Liver (tissue), 9 donors: ENCODE measurements around the gene GRK2. TPM values are rescaled to one million over a fixed set of nuclear protein-coding genes. Genes with fewer than 3 reads are reported as not detected.

Experiments used
- DNase-seq: peaks from one replicate; pipeline ENCODE4 v3.0.0-alpha.2; 2017; ENCODE audit warnings: low spot score
- H3K27ac ChIP-seq, 2 donors: one replicate each; pipeline ENCODE4 v1.7.0; 2013; ENCODE audit warnings: inconsistent platforms in 2 of 2, low read length in 2 of 2, control low read depth in 1 of 2, low read depth in 1 of 2, mild to moderate bottlenecking in 1 of 2
- H3K27me3 ChIP-seq, 4 donors: one replicate each; pipeline versions ENCODE4 v1.6.1 to v1.7.0; 2013; ENCODE audit warnings: low read length in 3 of 4, inconsistent platforms in 1 of 4, mild to moderate bottlenecking in 1 of 4, moderate library complexity in 1 of 4; ENCODE audit not compliant: control insufficient read depth in 4 of 4, insufficient read depth in 4 of 4
- H3K36me3 ChIP-seq, 4 donors: one replicate each; pipeline versions ENCODE4 v1.6.1 to v1.7.0; 2013; ENCODE audit warnings: low read length in 3 of 4, mild to moderate bottlenecking in 3 of 4, low read depth in 1 of 4, moderate library complexity in 1 of 4; ENCODE audit not compliant: control insufficient read depth in 4 of 4, insufficient read depth in 3 of 4
- H3K4me1 ChIP-seq, 4 donors: one replicate each; pipeline versions ENCODE4 v1.6.1 to v1.7.0; 2013; ENCODE audit warnings: low read length in 3 of 4, mild to moderate bottlenecking in 3 of 4, moderate library complexity in 1 of 4; ENCODE audit not compliant: control insufficient read depth in 4 of 4, insufficient read depth in 4 of 4
- H3K4me3 ChIP-seq, 3 donors: one replicate each; pipeline versions ENCODE4 v1.6.1 to v1.7.0; 2013; ENCODE audit warnings: low read length in 3 of 3, control low read depth in 1 of 3, low read depth in 1 of 3, mild to moderate bottlenecking in 1 of 3
- H3K9ac ChIP-seq, 2 donors: one replicate each; pipeline ENCODE4 v1.7.0; 2013; ENCODE audit warnings: low read length in 2 of 2, mild to moderate bottlenecking in 2 of 2, moderate library complexity in 2 of 2, control low read depth in 1 of 2, low read depth in 1 of 2
- H3K9me3 ChIP-seq, 4 donors: one replicate each; pipeline versions ENCODE4 v1.6.1 to v1.7.0; 2013; ENCODE audit warnings: low read length in 3 of 4; ENCODE audit not compliant: control insufficient read depth in 4 of 4
- CTCF ChIP-seq: fragments of 150-350 bp; IDR thresholded peaks from 2 replicates; pipeline ENCODE4 v1.5.1; 2017; ENCODE audit warnings: improper control_type of control experiment, low read depth, low read length; ENCODE audit not compliant: missing input control
- EGR1 ChIP-seq, 2 donors: IDR thresholded peaks; 2 replicates each; pipeline ENCODE4 v1.6.1; 2016 to 2018; ENCODE audit warnings: antibody characterized with exemption in 2 of 2, low read depth in 2 of 2
- FOXA1 ChIP-seq: IDR thresholded peaks from 2 replicates; pipeline ENCODE4 v1.6.1; 2016; ENCODE audit warnings: antibody characterized with exemption
- FOXA2 ChIP-seq: IDR thresholded peaks from 2 replicates; pipeline ENCODE4 v1.6.1; 2016; ENCODE audit warnings: antibody characterized with exemption
- GABPA ChIP-seq, 2 donors: IDR thresholded peaks in 1 of 2; conservative IDR thresholded peaks in 1 of 2; 2 replicates each; pipeline ENCODE4 v1.6.1; 2016; ENCODE audit warnings: antibody characterized with exemption in 2 of 2, mild to moderate bottlenecking in 1 of 2, moderate library complexity in 1 of 2
- HNF4A ChIP-seq, 2 donors: conservative IDR thresholded peaks; 2 replicates each; pipeline ENCODE4 v1.6.1; 2016; ENCODE audit warnings: antibody characterized with exemption in 2 of 2, mild to moderate bottlenecking in 2 of 2
- HNF4G ChIP-seq: IDR thresholded peaks from 2 replicates; pipeline ENCODE4 v1.6.1; 2016; ENCODE audit warnings: antibody characterized with exemption
- JUND ChIP-seq, 2 donors: IDR thresholded peaks; 2 replicates each; pipeline ENCODE4 v1.6.1; 2016; ENCODE audit warnings: antibody characterized with exemption in 2 of 2
- MAX ChIP-seq: IDR thresholded peaks from 2 replicates; pipeline ENCODE4 v1.6.1; 2016; ENCODE audit warnings: antibody characterized with exemption
- NR2F2 ChIP-seq: IDR thresholded peaks from 2 replicates; pipeline ENCODE4 v1.6.1; 2016; ENCODE audit warnings: antibody characterized with exemption
- RAD21 ChIP-seq, 2 donors: IDR thresholded peaks; 2 replicates each; pipeline ENCODE4 v1.6.1; 2016; ENCODE audit warnings: antibody characterized with exemption in 2 of 2, mild to moderate bottlenecking in 2 of 2
- RXRA ChIP-seq, 2 donors: IDR thresholded peaks; 2 replicates each; pipeline ENCODE4 v1.6.1; 2017 to 2018; ENCODE audit warnings: antibody characterized with exemption in 2 of 2, mild to moderate bottlenecking in 1 of 2
- SP1 ChIP-seq: IDR thresholded peaks from 2 replicates; pipeline ENCODE4 v1.6.1; 2018; ENCODE audit warnings: antibody characterized with exemption, mild to moderate bottlenecking
- TAF1 ChIP-seq: conservative IDR thresholded peaks from 2 replicates; pipeline ENCODE4 v1.6.1; 2016; ENCODE audit warnings: antibody characterized with exemption, mild to moderate bottlenecking
- YY1 ChIP-seq: IDR thresholded peaks from 2 replicates; pipeline ENCODE4 v1.6.1; 2016; ENCODE audit warnings: antibody characterized with exemption, mild to moderate bottlenecking
- ZBTB33 ChIP-seq: IDR thresholded peaks from 2 replicates; pipeline ENCODE4 v1.6.1; 2016; ENCODE audit warnings: antibody characterized with exemption
- WGBS: extraction: QIAGEN DNeasy Blood & Tissue Kit; methylation state at CpG from one replicate; pipeline ENCODE4 v1.1.7; 2013; 5-methylcytosine and 5-hydroxymethylcytosine counted together
- polyA plus RNA-seq, 2 donors: library from polyadenylated mRNA; stranded (reverse) in 1 of 2; unstranded in 1 of 2; fragments of 200-250 nt in 1 of 2; fragments of >200 nt in 1 of 2; fragmentation: Nextera tagmentation in 1 of 2; extraction: Ambion mirVana in 1 of 2; gene quantifications; one replicate each; pipeline versions ENCODE4 v1.2.1 to v1.2.3, GENCODE V29; 2013 to 2015
- total RNA-seq, 2 donors: library from RNA; depleted of rRNA; stranded (reverse); fragments of >200 nt; gene quantifications; one replicate each; pipeline ENCODE4 v1.2.3, GENCODE V29; 2014
- TF ChIP-seq, protein P1 (sequence below): IDR thresholded peaks from 2 replicates; pipeline ENCODE4 v1.6.1; 2016; ENCODE audit warnings: antibody characterized with exemption, mild to moderate bottlenecking
- TF ChIP-seq, protein P2 (sequence below): IDR thresholded peaks from 2 replicates; pipeline ENCODE4 v1.6.1; 2016; ENCODE audit warnings: antibody characterized with exemption
- donor health status: healthy.
- donor health status: healthy.
- donor health status: healthy.
- donor health status: healthy.
- donor health status: healthy.

The GRK2 gene
- total and polyA plus RNA-seq, 4 donors: 13.4 to 41.4 (median 31.7) TPM

- H3K4me1 ChIP-seq: peaks cover 0 to 14% (median 6%) of the 10 kb centered on the region in 4 donors
Measured at GRCh38 chr11:67282876-67283371, 16.7 kb downstream of the GRK2 start.

More at GRCh38 chr11:67282876-67283371, 16.7 kb downstream of the GRK2 start:
- no peak for TF ChIP-seq HNF4G
- TF ChIP-seq ZBTB33: no peak
- no peak for TF ChIP-seq RAD21 (IDR thresholded peaks at IDR 0.05)
- TF ChIP-seq NR2F2: no peak
- TF ChIP-seq, protein P1, sequence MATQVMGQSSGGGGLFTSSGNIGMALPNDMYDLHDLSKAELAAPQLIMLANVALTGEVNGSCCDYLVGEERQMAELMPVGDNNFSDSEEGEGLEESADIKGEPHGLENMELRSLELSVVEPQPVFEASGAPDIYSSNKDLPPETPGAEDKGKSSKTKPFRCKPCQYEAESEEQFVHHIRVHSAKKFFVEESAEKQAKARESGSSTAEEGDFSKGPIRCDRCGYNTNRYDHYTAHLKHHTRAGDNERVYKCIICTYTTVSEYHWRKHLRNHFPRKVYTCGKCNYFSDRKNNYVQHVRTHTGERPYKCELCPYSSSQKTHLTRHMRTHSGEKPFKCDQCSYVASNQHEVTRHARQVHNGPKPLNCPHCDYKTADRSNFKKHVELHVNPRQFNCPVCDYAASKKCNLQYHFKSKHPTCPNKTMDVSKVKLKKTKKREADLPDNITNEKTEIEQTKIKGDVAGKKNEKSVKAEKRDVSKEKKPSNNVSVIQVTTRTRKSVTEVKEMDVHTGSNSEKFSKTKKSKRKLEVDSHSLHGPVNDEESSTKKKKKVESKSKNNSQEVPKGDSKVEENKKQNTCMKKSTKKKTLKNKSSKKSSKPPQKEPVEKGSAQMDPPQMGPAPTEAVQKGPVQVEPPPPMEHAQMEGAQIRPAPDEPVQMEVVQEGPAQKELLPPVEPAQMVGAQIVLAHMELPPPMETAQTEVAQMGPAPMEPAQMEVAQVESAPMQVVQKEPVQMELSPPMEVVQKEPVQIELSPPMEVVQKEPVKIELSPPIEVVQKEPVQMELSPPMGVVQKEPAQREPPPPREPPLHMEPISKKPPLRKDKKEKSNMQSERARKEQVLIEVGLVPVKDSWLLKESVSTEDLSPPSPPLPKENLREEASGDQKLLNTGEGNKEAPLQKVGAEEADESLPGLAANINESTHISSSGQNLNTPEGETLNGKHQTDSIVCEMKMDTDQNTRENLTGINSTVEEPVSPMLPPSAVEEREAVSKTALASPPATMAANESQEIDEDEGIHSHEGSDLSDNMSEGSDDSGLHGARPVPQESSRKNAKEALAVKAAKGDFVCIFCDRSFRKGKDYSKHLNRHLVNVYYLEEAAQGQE: no peak
- TF ChIP-seq MAX: no peak
- no peak for TF ChIP-seq RXRA (IDR thresholded peaks at IDR 0.05)
- no peak for TF ChIP-seq GABPA (IDR thresholded peaks at IDR 0.05 in 1 of 2, conservative IDR thresholded peaks at IDR 0.05 in 1 of 2)
- no peak for TF ChIP-seq FOXA2
- TF ChIP-seq TAF1: no peak
- TF ChIP-seq FOXA1: no peak
- no peak for TF ChIP-seq YY1
- TF ChIP-seq CTCF: no peak
- no peak for TF ChIP-seq EGR1 (IDR thresholded peaks at IDR 0.05; ENCODE audit: low read depth in 2 of 2)
- no peak for TF ChIP-seq HNF4A (conservative IDR thresholded peaks at IDR 0.05)
- TF ChIP-seq, protein P2, sequence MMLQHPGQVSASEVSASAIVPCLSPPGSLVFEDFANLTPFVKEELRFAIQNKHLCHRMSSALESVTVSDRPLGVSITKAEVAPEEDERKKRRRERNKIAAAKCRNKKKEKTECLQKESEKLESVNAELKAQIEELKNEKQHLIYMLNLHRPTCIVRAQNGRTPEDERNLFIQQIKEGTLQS: no peak
- TF ChIP-seq SP1: no peak
- no peak for TF ChIP-seq JUND (IDR thresholded peaks at IDR 0.05)
- 95% methylated on average over 11 of the region's 11 CpGs for WGBS
- Histone ChIP-seq H3K4me3 (no peak overlapping the region), H3K9ac (no peak overlapping the region), H3K36me3 (peaks cover 21 to 55% (median 31%) of the 10 kb centered on the region in 4 donors), H3K9me3 (no peaks in the 10 kb centered on the region), H3K27me3 (no peaks in the 10 kb centered on the region), H3K27ac (peak overlapping the region; percentile 26 to 36)
- no peak for DNase-seq
